Measurements from ENCODE around the gene EHBP1L1.
A peak's percentile ranks its signal among the peaks of the same experiment; 100 is the strongest.

The EHBP1L1 gene

GRCh38 chr11:65611028-65611757 is 35.3 kb downstream of the EHBP1L1 start:
- peaks cover 16% of the 10 kb centered on the region for H3K79me1 ChIP-seq (ENCODE audit: low read length)
- H2BK12ac ChIP-seq (ENCODE audit: low read length), result no peak overlapping the region
- DNase-seq, result peak in 1 of 2 donors; percentile 13
- H3K79me2 ChIP-seq (ENCODE audit: control insufficient read depth, insufficient read depth, low read length, poor library complexity), result peaks cover 17% of the 10 kb centered on the region
- peaks cover 6% of the 10 kb centered on the region for H3K9me3 ChIP-seq (ENCODE audit: insufficient read depth, low read depth, low read length)
- no peak overlapping the region for H2AFZ ChIP-seq (ENCODE audit: insufficient read depth, low read length, poor library complexity)
- H3K4me3 ChIP-seq (ENCODE audit: low read depth, low read length), result no peak overlapping the region
- no peak overlapping the region for H4K8ac ChIP-seq (ENCODE audit: low read depth, low read length)
- no peak overlapping the region for H3K18ac ChIP-seq (ENCODE audit: low read length)
- H3K36me3 ChIP-seq (ENCODE audit: control insufficient read depth in 1 of 2, insufficient read depth in 2 of 2, low read length in 2 of 2), result peaks cover 37 to 46% of the 10 kb centered on the region in 2 experiments
- no peak overlapping the region for H2BK5ac ChIP-seq (ENCODE audit: low read depth, low read length, poor library complexity)
- no peak overlapping the region for H3K14ac ChIP-seq (ENCODE audit: low read length)
- WGBS (ENCODE audit: extremely low coverage, insufficient coverage, insufficient read length), result no CpG with 5 or more reads among the region's 10 CpGs
- H2AK5ac ChIP-seq (ENCODE audit: low read length), result no peak overlapping the region
- no peaks in the 10 kb centered on the region for H3K27me3 ChIP-seq (ENCODE audit: insufficient read depth, low read length)
- no peak overlapping the region for H4K12ac ChIP-seq (ENCODE audit: low read depth, low read length)
- no peak overlapping the region for H3K27ac ChIP-seq (ENCODE audit: low read depth, low read length)
- H3K9ac ChIP-seq (ENCODE audit: low read length), result peak overlapping the region; percentile 31
- H4K91ac ChIP-seq (ENCODE audit: low read depth, low read length), result peak overlapping the region; percentile 60
- peak overlapping the region; percentile 21 for H3K4ac ChIP-seq (ENCODE audit: low read depth, low read length)
- peaks cover 31 to 36% of the 10 kb centered on the region in 2 experiments for H3K4me1 ChIP-seq (ENCODE audit: control insufficient read depth in 1 of 2, insufficient read depth in 2 of 2, low read length in 2 of 2)
- no peak overlapping the region for H2BK120ac ChIP-seq (ENCODE audit: insufficient read depth, low read length, poor library complexity)
- H3K23ac ChIP-seq (ENCODE audit: low read length), result no peak overlapping the region
- H3K4me2 ChIP-seq (ENCODE audit: low read length), result peak overlapping the region; percentile 40

GRCh38 chr11:65611758-65612603 is 36.1 kb downstream of the EHBP1L1 start:
- DNase-seq, result no peak
- Histone ChIP-seq H2BK120ac (ENCODE audit: insufficient read depth, low read length, poor library complexity) (peak overlapping the region; percentile 9), H3K4me1 (ENCODE audit: control insufficient read depth in 1 of 2, insufficient read depth in 2 of 2, low read length in 2 of 2) (peaks cover 34 to 41% of the 10 kb centered on the region in 2 experiments), H3K23ac (ENCODE audit: low read length) (no peak overlapping the region), H2BK5ac (ENCODE audit: low read depth, low read length, poor library complexity) (no peak overlapping the region), H3K4ac (ENCODE audit: low read depth, low read length) (peak overlapping the region; percentile 56), H3K36me3 (ENCODE audit: control insufficient read depth in 1 of 2, insufficient read depth in 2 of 2, low read length in 2 of 2) (peaks cover 37 to 43% of the 10 kb centered on the region in 2 experiments), H3K9ac (ENCODE audit: low read length) (no peak overlapping the region), H3K27me3 (ENCODE audit: insufficient read depth, low read length) (no peaks in the 10 kb centered on the region), H3K79me1 (ENCODE audit: low read length) (peaks cover 18% of the 10 kb centered on the region), H3K4me3 (ENCODE audit: low read depth, low read length) (no peak overlapping the region), H3K9me3 (ENCODE audit: insufficient read depth, low read depth, low read length) (peaks cover 6% of the 10 kb centered on the region), H4K12ac (ENCODE audit: low read depth, low read length) (peak overlapping the region; percentile 55), H3K79me2 (ENCODE audit: control insufficient read depth, insufficient read depth, low read length, poor library complexity) (peaks cover 23% of the 10 kb centered on the region), H2BK12ac (ENCODE audit: low read length) (peak overlapping the region; percentile 20), H3K4me2 (ENCODE audit: low read length) (peak overlapping the region; percentile 40), H2AFZ (ENCODE audit: insufficient read depth, low read length, poor library complexity) (no peak overlapping the region), H2AK5ac (ENCODE audit: low read length) (peak overlapping the region; percentile 32), H4K8ac (ENCODE audit: low read depth, low read length) (peak overlapping the region; percentile 26), H3K14ac (ENCODE audit: low read length) (peak overlapping the region; percentile 36), H3K27ac (ENCODE audit: low read depth, low read length) (peak overlapping the region; percentile 14), H3K18ac (ENCODE audit: low read length) (peak overlapping the region; percentile 27), H4K91ac (ENCODE audit: low read depth, low read length) (peak overlapping the region; percentile 60)
- WGBS (ENCODE audit: extremely low coverage, insufficient coverage, insufficient read length), result no CpG with 5 or more reads among the region's 12 CpGs

- Histone ChIP-seq H3K14ac (ENCODE audit: low read length) (peak overlapping the region; percentile 15), H3K4me1 (ENCODE audit: control insufficient read depth in 1 of 2, insufficient read depth in 2 of 2, low read length in 2 of 2) (peaks cover 30 to 35% of the 10 kb centered on the region in 2 experiments), H3K27ac (ENCODE audit: low read depth, low read length) (no peak overlapping the region), H4K8ac (ENCODE audit: low read depth, low read length) (no peak overlapping the region), H3K4me2 (ENCODE audit: low read length) (peak overlapping the region; percentile 83), H3K23ac (ENCODE audit: low read length) (no peak overlapping the region), H3K36me3 (ENCODE audit: control insufficient read depth in 1 of 2, insufficient read depth in 2 of 2, low read length in 2 of 2) (peaks cover 43 to 46% of the 10 kb centered on the region in 2 experiments), H3K9ac (ENCODE audit: low read length) (no peak overlapping the region), H3K4me3 (ENCODE audit: low read depth, low read length) (no peak overlapping the region), H4K91ac (ENCODE audit: low read depth, low read length) (no peak overlapping the region), H4K12ac (ENCODE audit: low read depth, low read length) (peak overlapping the region; percentile 55), H3K79me1 (ENCODE audit: low read length) (peaks cover 18% of the 10 kb centered on the region), H2AK5ac (ENCODE audit: low read length) (peak overlapping the region; percentile 14), H3K27me3 (ENCODE audit: insufficient read depth, low read length) (no peaks in the 10 kb centered on the region), H3K18ac (ENCODE audit: low read length) (peak overlapping the region; percentile 17), H3K79me2 (ENCODE audit: control insufficient read depth, insufficient read depth, low read length, poor library complexity) (peaks cover 25% of the 10 kb centered on the region), H2BK120ac (ENCODE audit: insufficient read depth, low read length, poor library complexity) (no peak overlapping the region), H3K9me3 (ENCODE audit: insufficient read depth, low read depth, low read length) (peaks cover 2% of the 10 kb centered on the region), H3K4ac (ENCODE audit: low read depth, low read length) (peak overlapping the region; percentile 80), H2AFZ (ENCODE audit: insufficient read depth, low read length, poor library complexity) (no peak overlapping the region), H2BK5ac (ENCODE audit: low read depth, low read length, poor library complexity) (no peak overlapping the region), H2BK12ac (ENCODE audit: low read length) (no peak overlapping the region)
- DNase-seq, result no peak
- no CpG with 5 or more reads among the region's 7 CpGs for WGBS (ENCODE audit: extremely low coverage, insufficient coverage, insufficient read length)
These were observed 36.8 kb downstream of the EHBP1L1 start for GRCh38 chr11:65612691-65613090.

GRCh38 chr11:65613091-65613928 is 37.5 kb downstream of the EHBP1L1 start:
- Histone ChIP-seq H4K8ac (ENCODE audit: low read depth, low read length) (peak overlapping the region; percentile 90), H3K79me1 (ENCODE audit: low read length) (peaks cover 18% of the 10 kb centered on the region), H2AFZ (ENCODE audit: insufficient read depth, low read length, poor library complexity) (peak overlapping the region; percentile 78), H2BK120ac (ENCODE audit: insufficient read depth, low read length, poor library complexity) (peak overlapping the region; percentile 75), H3K4ac (ENCODE audit: low read depth, low read length) (peak overlapping the region; percentile 96), H2BK5ac (ENCODE audit: low read depth, low read length, poor library complexity) (peak overlapping the region; percentile 85), H3K14ac (ENCODE audit: low read length) (peak overlapping the region; percentile 91), H3K4me3 (ENCODE audit: low read depth, low read length) (peak overlapping the region; percentile 79), H2BK12ac (ENCODE audit: low read length) (no peak overlapping the region), H3K27ac (ENCODE audit: low read depth, low read length) (peak overlapping the region; percentile 57), H3K23ac (ENCODE audit: low read length) (no peak overlapping the region), H3K9ac (ENCODE audit: low read length) (peak overlapping the region; percentile 81), H4K91ac (ENCODE audit: low read depth, low read length) (peak overlapping the region; percentile 94), H3K4me1 (ENCODE audit: control insufficient read depth in 1 of 2, insufficient read depth in 2 of 2, low read length in 2 of 2) (peaks cover 28 to 33% of the 10 kb centered on the region in 2 experiments), H3K36me3 (ENCODE audit: control insufficient read depth in 1 of 2, insufficient read depth in 2 of 2, low read length in 2 of 2) (peaks cover 43 to 46% of the 10 kb centered on the region in 2 experiments), H3K79me2 (ENCODE audit: control insufficient read depth, insufficient read depth, low read length, poor library complexity) (peaks cover 25% of the 10 kb centered on the region), H3K9me3 (ENCODE audit: insufficient read depth, low read depth, low read length) (peaks cover 2% of the 10 kb centered on the region), H2AK5ac (ENCODE audit: low read length) (peak overlapping the region; percentile 96), H3K18ac (ENCODE audit: low read length) (peak overlapping the region; percentile 95), H3K4me2 (ENCODE audit: low read length) (peak overlapping the region; percentile 83), H3K27me3 (ENCODE audit: insufficient read depth, low read length) (no peaks in the 10 kb centered on the region), H4K12ac (ENCODE audit: low read depth, low read length) (peak overlapping the region; percentile 81)
- no CpG with 5 or more reads among the region's 43 CpGs for WGBS (ENCODE audit: extremely low coverage, insufficient coverage, insufficient read length)
- no peak for DNase-seq

All from trophoblast cell (in vitro differentiated cells and primary cell).